Kasumi-1 (cell line): Measurements from ENCODE around the gene RWDD4.

Source experiments
- DNase-seq, 2 experiments: peaks; one replicate each; lab custom pipeline; 2025; lab: John Stamatoyannopoulos, UW

The RWDD4 gene

DNA sequence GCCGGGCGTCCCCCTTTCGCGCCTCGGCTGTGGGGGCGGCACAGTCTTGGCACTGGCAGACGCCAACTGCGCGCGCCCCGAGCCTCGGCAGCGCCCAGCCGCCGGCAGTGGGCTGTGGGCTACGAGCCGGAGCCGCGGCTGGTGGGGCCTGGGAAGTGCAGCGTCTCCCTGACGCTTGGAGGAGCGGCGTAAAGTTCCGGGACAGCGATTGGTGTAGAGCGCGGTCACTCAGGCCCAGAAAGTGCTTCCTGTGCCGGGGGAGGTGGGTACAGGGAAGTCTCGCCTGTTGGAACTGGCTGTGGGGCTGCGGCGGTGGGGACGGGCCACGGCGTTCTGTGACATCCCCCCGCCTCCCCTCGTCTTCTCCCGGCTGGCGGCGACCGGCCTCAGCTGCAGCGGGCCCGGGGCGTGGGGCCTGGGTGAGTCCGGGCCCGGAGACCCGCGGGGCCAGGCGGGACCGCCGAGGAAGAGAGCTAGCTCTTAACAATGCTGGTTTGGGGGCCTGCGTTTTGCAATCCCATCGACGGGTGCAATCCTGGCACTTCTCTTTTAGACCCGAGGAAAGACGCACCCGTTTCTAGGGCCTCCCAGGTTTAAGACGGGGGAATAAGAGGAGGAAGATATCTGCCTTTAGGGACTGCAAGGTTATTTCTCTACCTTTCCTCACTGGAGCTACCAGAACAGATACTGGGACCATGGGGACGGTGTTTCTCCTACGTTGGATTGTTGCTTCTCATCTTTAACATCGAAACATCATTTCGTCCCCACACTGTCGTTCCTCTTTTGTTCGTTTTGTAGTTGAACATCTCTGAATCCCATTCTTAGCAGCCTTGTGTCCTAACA is at the start of gene RWDD4, which contains the start of gene TRAPPC11:
Gene RWDD4 (minus strand): TSS at position 157 of the 843 bp plus-strand sequence. CDS start 233 bp downstream, outside the sequence.
Gene TRAPPC11 (plus strand): TSS at position 265 of the 843 bp plus-strand sequence. CDS start 4,575 bp downstream, outside the sequence.
- peak; percentile 99 for DNase-seq

DNA sequence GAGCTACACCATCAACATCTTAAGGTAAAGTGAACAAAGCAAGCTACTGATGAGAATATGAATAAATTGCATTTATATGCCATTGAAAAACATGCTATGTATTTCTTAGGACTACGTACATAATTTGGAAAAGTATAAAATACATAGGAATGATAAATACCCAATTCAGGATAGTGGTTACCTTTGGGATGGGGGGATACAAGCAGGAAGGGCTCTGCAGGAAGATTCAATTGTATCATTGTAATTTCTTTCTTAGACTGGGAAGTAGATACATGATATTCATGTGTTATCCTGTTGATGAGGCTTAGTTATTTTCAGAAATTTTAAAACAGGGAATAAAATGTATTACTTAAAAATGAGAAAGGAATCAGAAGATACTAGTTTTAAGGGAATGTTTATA is 43.5 kb upstream of the RWDD4 start:
- DNase-seq = no peak

GRCh38 chr4:183700407-183700806 is 41.4 kb upstream of the RWDD4 start:
- DNase-seq = no peak

GRCh38 chr4:183698909-183699308 is 39.9 kb upstream of the RWDD4 start:
- no peak for DNase-seq

DNA sequence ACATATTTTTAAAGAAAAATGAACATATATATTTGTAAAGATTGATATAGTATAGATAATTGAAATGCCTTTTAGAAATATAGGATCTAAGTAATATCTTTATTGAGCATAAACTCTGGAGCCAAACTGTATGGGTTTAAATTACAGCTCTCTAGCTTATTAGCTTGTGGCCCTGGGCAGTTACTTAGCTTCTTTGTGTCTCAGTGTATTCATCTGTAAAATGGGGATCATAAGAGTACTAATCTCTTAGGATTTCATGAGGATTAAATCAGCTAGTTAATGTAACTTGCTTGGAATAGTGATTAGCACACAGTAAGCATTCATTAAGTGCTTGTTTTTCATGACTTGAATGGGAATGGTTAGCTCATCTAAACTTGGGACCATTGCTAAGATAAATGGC is 32.9 kb upstream of the RWDD4 start:
- DNase-seq = no peak

DNA sequence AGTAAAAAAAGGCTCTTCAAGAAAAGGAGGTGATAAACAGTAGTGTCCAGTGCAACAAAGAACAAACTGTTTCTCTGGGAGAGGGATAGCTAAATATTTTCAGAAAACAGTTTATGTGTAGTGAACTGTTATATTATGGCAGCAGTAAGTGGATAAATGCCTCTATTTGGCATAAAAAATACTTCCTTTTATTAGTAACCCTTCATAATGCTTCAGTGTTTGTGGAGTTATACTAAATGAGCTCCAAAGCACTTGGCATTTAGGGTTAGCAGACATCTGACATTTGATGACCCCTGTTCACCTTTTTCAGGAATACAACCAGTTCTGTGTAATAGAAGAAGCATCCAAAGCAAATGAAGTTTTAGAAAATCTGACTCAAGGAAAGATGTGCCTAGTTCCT is 32.0 kb upstream of the RWDD4 start:
- no peak for DNase-seq

DNA sequence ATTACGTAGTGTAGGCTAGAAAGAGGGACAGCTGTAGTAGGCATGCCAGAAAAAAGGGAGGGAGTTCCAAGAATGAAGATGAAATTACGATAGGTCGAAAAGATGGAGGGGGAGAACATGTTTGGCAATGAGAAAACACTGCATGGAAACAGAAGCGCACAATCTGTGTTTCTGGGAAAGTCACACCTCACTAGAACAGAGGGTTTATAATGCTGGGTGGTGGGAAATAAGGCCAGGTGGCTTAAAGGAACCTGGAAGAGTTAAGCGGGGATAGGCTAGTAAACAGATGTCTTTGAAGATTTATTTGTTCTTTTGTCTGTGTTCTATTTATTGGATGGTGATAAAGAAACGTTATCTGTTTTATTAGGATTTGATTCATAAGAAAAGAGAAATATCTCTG is 29.2 kb upstream of the RWDD4 start:
- no peak for DNase-seq

DNA sequence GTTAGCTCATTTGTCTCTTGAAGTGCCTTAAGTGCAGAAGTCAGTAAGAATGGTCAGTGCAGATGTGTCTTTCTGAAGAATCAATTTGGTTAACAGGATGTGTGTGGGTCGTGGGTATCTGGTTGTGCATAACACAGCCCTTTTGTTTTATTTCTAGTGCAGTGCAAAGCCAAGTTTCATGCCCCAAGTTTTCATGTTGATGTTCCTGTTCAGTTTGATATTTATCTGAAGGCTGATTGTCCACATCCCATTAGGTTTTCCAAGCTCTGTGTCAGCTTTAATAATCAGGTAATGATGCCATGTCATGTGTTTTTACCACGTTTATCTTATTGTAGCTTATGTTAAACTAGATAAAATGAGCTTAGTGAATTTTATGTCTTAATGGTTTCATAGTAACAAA is 27.5 kb upstream of the RWDD4 start:
- DNase-seq = no peak

DNA sequence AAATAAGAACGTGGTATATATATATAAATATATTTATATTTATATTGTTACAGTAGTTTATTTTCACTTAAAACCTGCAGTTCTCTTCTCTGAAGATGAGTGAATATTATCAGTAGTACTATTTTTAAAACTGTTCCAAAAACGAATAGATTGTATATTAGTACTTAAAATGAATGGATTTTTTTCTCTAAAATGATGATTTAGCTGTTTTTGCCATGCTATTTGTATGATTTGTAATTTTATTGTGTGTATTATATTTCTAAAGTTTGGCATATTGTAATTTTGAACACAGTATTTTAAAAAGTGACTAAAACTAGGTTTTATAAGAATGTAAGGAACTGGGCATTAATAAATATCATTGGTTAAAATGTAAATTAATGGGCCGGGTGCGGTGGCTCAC is 22.1 kb upstream of the RWDD4 start:
- DNase-seq = no peak

DNA sequence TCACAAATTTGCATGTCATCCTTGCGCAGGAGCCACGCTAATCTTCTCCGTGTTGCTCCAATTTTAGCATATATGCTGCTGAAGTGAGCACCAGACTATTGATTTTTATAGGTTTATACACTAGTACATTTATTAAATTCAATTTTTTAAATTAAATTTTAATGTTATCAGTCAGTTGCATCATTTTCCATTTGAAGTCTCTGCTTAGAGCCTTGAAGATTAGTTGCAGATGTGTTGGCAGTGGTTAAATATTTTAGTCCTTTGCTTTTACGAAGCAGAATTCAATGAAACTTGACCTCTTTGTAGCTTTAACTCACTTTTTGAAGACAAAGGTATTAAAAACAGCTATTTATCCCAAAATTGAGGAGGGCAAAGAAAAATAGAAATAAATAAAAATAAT is 16.6 kb upstream of the RWDD4 start:
- DNase-seq = no peak

GRCh38 chr4:183674153-183674552 is 15.2 kb upstream of the RWDD4 start:
- DNase-seq = peak; percentile 17 to 29

DNA sequence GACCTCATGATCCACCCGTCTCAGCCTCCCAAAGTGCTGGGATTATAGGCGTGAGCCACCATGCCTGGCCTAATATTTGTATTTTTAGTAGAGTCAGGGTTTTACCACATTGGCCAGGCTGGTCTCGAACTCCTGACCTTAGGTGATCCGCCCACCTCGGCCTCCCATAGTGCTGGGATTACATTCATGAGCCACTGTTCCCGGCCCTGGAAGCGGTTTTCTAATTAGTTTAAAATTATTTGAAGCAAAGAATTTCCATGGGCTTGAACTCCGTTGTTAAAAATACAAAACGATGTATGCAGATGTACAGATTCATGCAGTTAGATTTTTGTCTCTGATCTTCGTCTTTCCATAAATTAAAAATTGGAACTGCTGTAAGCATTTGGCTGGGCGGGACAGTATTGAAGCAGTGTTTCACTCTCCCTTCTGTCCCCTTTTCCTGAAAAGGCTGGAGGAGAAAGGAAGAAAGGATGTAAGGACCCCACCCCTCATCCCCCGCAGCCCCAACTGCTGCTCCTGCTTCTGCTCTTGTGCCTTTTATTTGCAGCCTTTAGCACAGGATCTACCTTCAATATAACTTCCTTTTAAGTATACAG is 12.1 kb upstream of the RWDD4 start:
- no peak for DNase-seq

DNA sequence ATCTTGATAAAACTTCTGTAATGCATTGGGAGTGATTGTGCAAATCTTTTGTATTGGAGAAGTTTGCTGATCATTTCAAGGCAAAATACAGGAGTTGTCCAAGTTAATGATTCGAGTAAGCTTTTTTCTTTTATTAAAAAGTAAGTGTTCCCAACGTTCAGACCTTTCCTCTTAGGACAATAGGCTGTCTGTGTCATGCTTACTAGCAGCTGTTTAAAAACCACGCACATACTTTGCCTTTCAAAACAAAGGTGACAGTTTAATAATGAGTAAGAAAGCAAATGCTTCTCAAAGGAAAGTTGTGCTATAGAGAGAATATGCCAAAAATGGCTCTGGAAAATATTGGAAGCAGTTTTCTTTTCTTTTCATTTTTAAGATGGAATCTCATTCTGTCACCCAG is 11.3 kb upstream of the RWDD4 start:
- no peak for DNase-seq

DNA sequence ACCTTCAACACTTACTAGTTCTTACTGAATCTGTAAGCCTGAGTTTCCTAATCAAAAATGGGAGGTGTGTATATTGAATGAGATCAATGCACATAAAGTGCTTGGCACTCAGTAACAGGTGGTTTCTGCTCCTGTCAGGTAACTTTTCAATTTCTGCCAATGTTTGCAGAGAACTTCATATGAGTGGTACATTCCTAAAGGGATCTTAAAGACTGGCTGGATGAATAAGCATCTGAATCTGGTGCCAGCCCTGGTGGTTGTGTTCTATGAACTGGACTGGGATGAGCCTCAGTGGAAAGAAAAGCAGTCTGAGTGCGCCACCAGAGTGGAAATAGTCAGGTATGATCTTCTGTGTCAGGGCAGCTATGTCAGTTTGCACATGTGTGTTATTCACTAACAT is 7.1 kb upstream of the RWDD4 start:
- no peak for DNase-seq

DNA sequence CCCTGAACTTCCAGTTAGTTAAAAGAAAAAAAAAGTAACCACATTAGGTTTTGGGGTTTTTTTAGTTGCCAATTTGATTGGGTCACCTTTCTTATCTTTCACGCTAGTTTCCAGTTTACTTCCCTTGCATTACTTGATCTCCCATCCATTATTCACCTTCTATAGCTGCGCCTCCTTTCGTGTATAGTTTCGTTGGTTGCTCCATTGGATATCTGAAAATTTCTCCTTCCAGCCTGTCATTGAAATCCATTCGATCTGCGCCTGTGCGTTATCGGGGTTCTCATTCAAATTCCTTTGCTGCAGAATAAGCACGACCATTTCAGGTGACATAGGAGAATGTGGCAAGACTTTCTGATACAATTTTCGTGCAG is 872 bp upstream of the RWDD4 start:
- DNase-seq = peak; percentile 36 to 45

- peak in 1 of 2 experiments; percentile 30 for DNase-seq
Measured at GRCh38 chr4:183658362-183659028, 490 bp downstream of the RWDD4 start.

DNA sequence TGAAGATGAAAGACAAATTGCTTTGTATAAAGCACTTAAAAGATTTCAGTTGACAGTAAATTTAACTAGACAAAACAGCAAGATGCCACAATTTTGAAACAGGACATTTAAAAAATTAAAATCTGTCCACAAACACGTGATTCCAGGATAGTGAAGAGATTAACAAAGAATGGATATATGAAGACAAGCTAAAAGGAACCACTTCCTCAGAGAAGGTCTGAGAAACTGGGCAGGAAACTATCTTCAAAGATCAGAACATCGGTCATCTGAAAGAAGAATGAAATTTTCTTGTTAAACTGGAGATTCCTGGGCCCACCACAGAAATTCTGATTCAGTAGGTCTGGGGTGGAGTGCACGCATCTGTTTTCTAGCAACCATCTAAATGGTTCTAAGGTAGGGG is 1.4 kb downstream of the RWDD4 start:
- peak in 1 of 2 experiments; percentile 7 for DNase-seq

- no peak for DNase-seq
Measured at GRCh38 chr4:183645326-183645725, 13.7 kb downstream of the RWDD4 start.

- no peak for DNase-seq
Measured at GRCh38 chr4:183639291-183639690, 19.7 kb downstream of the RWDD4 start.

GRCh38 chr4:183638436-183638835 is 20.5 kb downstream of the RWDD4 start:
- no peak for DNase-seq

DNA sequence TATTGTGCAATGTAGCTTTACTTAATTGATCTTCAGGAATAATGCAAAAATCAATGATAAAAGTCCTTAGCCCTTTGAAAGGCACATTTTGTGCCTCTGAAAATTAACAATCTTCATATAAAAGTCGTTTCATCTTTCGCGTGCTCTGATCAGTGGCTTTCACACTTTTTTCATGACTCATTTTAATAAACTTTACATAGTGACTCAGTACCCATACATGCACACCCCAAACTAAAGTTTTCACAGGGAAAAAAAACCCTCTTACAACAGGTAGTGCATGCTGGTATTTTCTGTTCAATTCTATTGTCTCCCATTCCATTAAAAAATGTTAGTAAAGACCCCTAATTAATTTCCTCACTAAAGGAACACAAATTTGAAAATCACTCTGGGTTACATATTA is 21.5 kb downstream of the RWDD4 start:
- DNase-seq = no peak

GRCh38 chr4:183636923-183637322 is 22.1 kb downstream of the RWDD4 start:
- DNase-seq = no peak

GRCh38 chr4:183636503-183636902 is 22.5 kb downstream of the RWDD4 start:
- DNase-seq = no peak
